SK-N-SH (cell line): ENCODE measurements around the gene ZNF578. TPM values are rescaled to one million over a fixed set of nuclear protein-coding genes. Genes with fewer than 3 reads are reported as not detected.

ENCODE experiments used
- CTCF ChIA-PET: fragments of 300-600, 350-600 bp; formaldehyde crosslinking; extraction: SDS; loops from one replicate; lab custom pipeline; 2021; lab: Yijun Ruan, JAX
- POLR2A ChIA-PET: fragments of 350-600 bp; sonication (Branson Sonifier 250); formaldehyde crosslinking; extraction: SDS; loops from one replicate; lab custom pipeline; 2020; ENCODE audit warnings: antibody characterized with exemption, inconsistent platforms; lab: Yijun Ruan, JAX
- DNase-seq: peaks from one replicate; pipeline ENCODE4 v3.0.0; 2012
- H2AFZ ChIP-seq: fragments of 200-600 bp; sonication (generic); 2 replicates; pipeline ENCODE4 v1.8.1; 2016; ENCODE audit warnings: antibody characterized with exemption, mild to moderate bottlenecking, low read depth
- H3F3A ChIP-seq: fragments of 200-600 bp; sonication (generic); replicated peaks from 2 replicates; pipeline ENCODE3; 2016; ENCODE audit warnings: antibody characterized with exemption, mild to moderate bottlenecking; ENCODE audit not compliant: insufficient read depth
- H3K27ac ChIP-seq, 2 experiments: fragments of 200-500 bp in 1 of 2; fragments of 200-600 bp in 1 of 2; sonication (Bioruptor generic) in 1 of 2; sonication (generic), shearing (Covaris generic) in 1 of 2; 2 replicates each; pipeline versions ENCODE4 v1.5.1 to v1.6.1; 2014 to 2016; ENCODE audit warnings: low read depth in 2 of 2, inconsistent platforms in 1 of 2, low read length in 1 of 2, mild to moderate bottlenecking in 1 of 2, mixed read lengths in 1 of 2
- H3K27me3 ChIP-seq: fragments of 200-600 bp; sonication (generic), shearing (Covaris generic); 2 replicates; pipeline ENCODE4 v1.6.1; 2016; ENCODE audit warnings: mixed run types; ENCODE audit not compliant: insufficient read depth
- H3K36me3 ChIP-seq, 2 experiments: fragments of 200-500 bp in 1 of 2; fragments of 200-600 bp in 1 of 2; sonication (Bioruptor generic) in 1 of 2; sonication (generic) in 1 of 2; replicated peaks in 1 of 2; 2 replicates each; pipeline versions ENCODE3 to v1.5.1; 2014 to 2016; ENCODE audit warnings: low read length in 1 of 2, mild to moderate bottlenecking in 1 of 2; ENCODE audit not compliant: insufficient read depth in 2 of 2, control insufficient read depth in 1 of 2
- H3K4me1 ChIP-seq, 2 experiments: fragments of 200-500 bp in 1 of 2; fragments of 200-600 bp in 1 of 2; sonication (Bioruptor generic) in 1 of 2; sonication (generic), shearing (Covaris generic) in 1 of 2; 2 replicates each; pipeline versions ENCODE4 v1.5.1 to v1.6.1; 2014 to 2016; ENCODE audit warnings: low read depth in 1 of 2, low read length in 1 of 2, mixed run types in 1 of 2; ENCODE audit not compliant: insufficient read depth in 2 of 2, control insufficient read depth in 1 of 2
- H3K4me2 ChIP-seq: fragments of 200-600 bp; sonication (generic), shearing (Covaris generic); 2 replicates; pipeline ENCODE4 v1.6.1; 2017; ENCODE audit warnings: mixed run types
- H3K4me3 ChIP-seq, 2 experiments: fragments of 200-500 bp in 1 of 2; fragments of 200-600 bp in 1 of 2; sonication (Bioruptor generic) in 1 of 2; sonication (generic), shearing (Covaris generic) in 1 of 2; 2 replicates each; pipeline versions ENCODE4 v1.5.1 to v1.8.1; 2014 to 2016; ENCODE audit warnings: low read depth in 2 of 2, inconsistent platforms in 1 of 2, low read length in 1 of 2, mild to moderate bottlenecking in 1 of 2, mixed read lengths in 1 of 2, moderate library complexity in 1 of 2
- H3K79me2 ChIP-seq: fragments of 200-600 bp; sonication (generic); 2 replicates; pipeline ENCODE4 v1.8.1; 2017; ENCODE audit warnings: mild to moderate bottlenecking; ENCODE audit not compliant: insufficient read depth
- H3K9ac ChIP-seq: fragments of 200-600 bp; sonication (generic); 2 replicates; pipeline ENCODE4 v1.6.1; 2017; ENCODE audit warnings: mixed run types
- H3K9me2 ChIP-seq: fragments of 200-600 bp; sonication (generic); 2 replicates; pipeline ENCODE4 v1.6.1; 2017; ENCODE audit warnings: mixed run types
- H3K9me3 ChIP-seq: fragments of 200-600 bp; sonication (generic); 2 replicates; pipeline ENCODE4 v1.6.1; 2017; ENCODE audit warnings: mixed run types, mild to moderate bottlenecking, moderate library complexity
- H4K20me1 ChIP-seq: fragments of 200-600 bp; sonication (generic); 2 replicates; pipeline ENCODE4 v1.6.1; 2017; ENCODE audit warnings: mild to moderate bottlenecking, mixed run types; ENCODE audit not compliant: insufficient read depth
- CHD2 ChIP-seq: fragments of 150-350 bp; IDR thresholded peaks from 2 replicates; pipeline ENCODE4 v1.6.1; 2018; ENCODE audit warnings: low read length; ENCODE audit not compliant: partially characterized antibody
- ELF1 ChIP-seq: IDR thresholded peaks from 2 replicates; pipeline ENCODE4 v1.4.0; 2012
- EZH2phosphoT487 ChIP-seq: fragments of 200-600 bp; sonication (generic); IDR thresholded peaks from 2 replicates; pipeline ENCODE4 v1.6.1; 2017; ENCODE audit warnings: low read depth, mixed run types, mild to moderate bottlenecking, antibody characterized with exemption, moderate library complexity, borderline replicate concordance
- FOXJ3 ChIP-seq: sonication (generic); formaldehyde crosslinking; IDR thresholded peaks from 2 replicates; pipeline ENCODE4 v1.5.1; 2020; ENCODE audit warnings: mild to moderate bottlenecking, missing genetic modification reagents
- FOXM1 ChIP-seq: IDR thresholded peaks from 2 replicates; pipeline ENCODE4 v1.4.0; 2012; ENCODE audit warnings: low read depth, mild to moderate bottlenecking
- MXI1 ChIP-seq: IDR thresholded peaks from 2 replicates; pipeline ENCODE4 v1.6.1; 2012; ENCODE audit warnings: mild to moderate bottlenecking, low read depth, low read length, improper control_type of control experiment
- NFIC ChIP-seq: IDR thresholded peaks from 2 replicates; pipeline ENCODE4 v1.4.0; 2012; ENCODE audit warnings: borderline replicate concordance
- POLR2AphosphoS5 ChIP-seq: IDR thresholded peaks from 2 replicates; pipeline ENCODE4 v1.6.1; 2012; ENCODE audit warnings: low read depth, low read length
- RFX5 ChIP-seq: IDR thresholded peaks from 2 replicates; pipeline ENCODE4 v1.6.1; 2012; ENCODE audit warnings: mild to moderate bottlenecking, improper control_type of control experiment, low read length
- RXRA ChIP-seq: IDR thresholded peaks from 2 replicates; pipeline ENCODE4 v1.4.0; 2012; ENCODE audit warnings: low read depth, mild to moderate bottlenecking, borderline replicate concordance
- SIN3A ChIP-seq: IDR thresholded peaks from 2 replicates; pipeline ENCODE4 v1.6.1; 2012; ENCODE audit warnings: low read depth, mild to moderate bottlenecking, low read length, moderate library complexity, borderline replicate concordance
- TAF1 ChIP-seq: IDR thresholded peaks from 2 replicates; pipeline ENCODE4 v1.6.1; 2012; ENCODE audit warnings: low read depth, mild to moderate bottlenecking, low read length, moderate library complexity, borderline replicate concordance
- TCF12 ChIP-seq: IDR thresholded peaks from 2 replicates; pipeline ENCODE4 v1.4.0; 2012
- TEAD4 ChIP-seq: IDR thresholded peaks from 2 replicates; pipeline ENCODE4 v1.4.0; 2012; ENCODE audit warnings: mild to moderate bottlenecking, borderline replicate concordance; ENCODE audit not compliant: insufficient read depth
- WGBS: methylation state at CpG from one replicate; pipeline ENCODE4 v1.1.6; 2017; ENCODE audit warnings: low lambda C conversion rate; 5-methylcytosine and 5-hydroxymethylcytosine counted together
- polyA plus RNA-seq, 3 experiments: library from polyadenylated mRNA; depleted of rRNA; stranded (reverse); fragments of >200 nt; gene quantifications; 2 replicates each; pipeline ENCODE4 v1.2.3, GENCODE V29; 2012
- TF ChIP-seq, protein P1 (sequence below): fragments of 150-350 bp; IDR thresholded peaks from 2 replicates; pipeline ENCODE4 v1.6.1; 2016; ENCODE audit warnings: mild to moderate bottlenecking, low read depth, low read length
- TF ChIP-seq, protein P2 (sequence below): IDR thresholded peaks from 2 replicates; pipeline ENCODE4 v1.4.0; 2012; ENCODE audit warnings: low read depth, borderline replicate concordance
- TF ChIP-seq, protein P3 (sequence below): IDR thresholded peaks from 2 replicates; pipeline ENCODE4 v1.6.1; 2012; ENCODE audit warnings: mild to moderate bottlenecking, low read depth, low read length, moderate library complexity
- TF ChIP-seq, protein P4 (sequence below): IDR thresholded peaks from 2 replicates; pipeline ENCODE4 v1.4.0; 2012; ENCODE audit warnings: low read depth
- TF ChIP-seq, protein P5 (sequence below): fragments of 200-600 bp; sonication (generic); IDR thresholded peaks from 2 replicates; pipeline ENCODE4 v1.6.1; 2017; ENCODE audit warnings: antibody characterized with exemption, mild to moderate bottlenecking, moderate library complexity

The ZNF578 gene
- polyA plus RNA-seq, 1 of the 3 experiments (the other 2 are of a cell fraction) = 2.5 TPM

DNA sequence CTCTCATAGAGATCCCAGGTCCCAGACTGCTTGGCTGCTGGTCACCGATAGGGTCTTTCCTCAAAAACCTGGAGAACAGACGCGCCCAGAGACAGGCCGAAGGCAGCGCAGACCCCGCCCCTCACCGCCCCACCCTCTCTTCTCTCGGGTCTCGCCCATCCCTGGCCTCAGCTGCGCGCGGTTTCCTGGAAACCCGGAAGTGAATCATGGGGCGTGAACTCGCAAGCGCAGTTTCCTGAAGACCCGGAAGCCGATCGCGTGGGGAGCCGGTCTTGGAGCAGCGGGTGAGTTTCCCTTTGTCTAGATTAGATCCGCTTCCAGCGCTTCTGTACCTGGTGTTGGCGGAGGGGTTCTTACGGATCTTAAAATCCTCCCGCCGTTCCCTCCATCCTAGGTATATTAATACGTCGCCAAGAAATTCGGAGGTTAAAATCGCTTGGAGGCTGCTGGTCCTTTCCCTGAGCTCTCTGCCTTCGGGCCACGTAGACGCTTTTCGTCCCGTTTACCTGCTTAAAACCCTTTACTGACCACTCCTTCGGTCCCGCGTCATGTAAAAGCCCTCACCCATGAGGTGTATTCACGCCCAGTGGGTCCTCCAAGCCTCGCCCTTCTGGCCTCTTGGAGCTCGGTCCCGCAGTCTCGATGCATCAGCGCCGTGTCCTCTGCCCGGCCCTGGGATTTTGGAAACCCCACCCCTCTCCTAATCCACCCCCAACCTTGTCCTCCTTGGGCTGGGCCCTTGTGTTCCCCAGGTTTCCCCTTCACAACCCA lies at the start of gene ZNF578 (continued):
- TF ChIP-seq FOXJ3 (no peak), POLR2AphosphoS5 (peak; percentile 68), EZH2phosphoT487 (no peak), SIN3A (0 out of 2 replicates have a peak, but pooled peaks have one; percentile 69), TAF1 (no peak), ELF1 (peak; percentile 85)
- TF ChIP-seq, protein P1, sequence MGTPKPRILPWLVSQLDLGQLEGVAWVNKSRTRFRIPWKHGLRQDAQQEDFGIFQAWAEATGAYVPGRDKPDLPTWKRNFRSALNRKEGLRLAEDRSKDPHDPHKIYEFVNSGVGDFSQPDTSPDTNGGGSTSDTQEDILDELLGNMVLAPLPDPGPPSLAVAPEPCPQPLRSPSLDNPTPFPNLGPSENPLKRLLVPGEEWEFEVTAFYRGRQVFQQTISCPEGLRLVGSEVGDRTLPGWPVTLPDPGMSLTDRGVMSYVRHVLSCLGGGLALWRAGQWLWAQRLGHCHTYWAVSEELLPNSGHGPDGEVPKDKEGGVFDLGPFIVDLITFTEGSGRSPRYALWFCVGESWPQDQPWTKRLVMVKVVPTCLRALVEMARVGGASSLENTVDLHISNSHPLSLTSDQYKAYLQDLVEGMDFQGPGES = no peak
- TF ChIP-seq, protein P2, sequence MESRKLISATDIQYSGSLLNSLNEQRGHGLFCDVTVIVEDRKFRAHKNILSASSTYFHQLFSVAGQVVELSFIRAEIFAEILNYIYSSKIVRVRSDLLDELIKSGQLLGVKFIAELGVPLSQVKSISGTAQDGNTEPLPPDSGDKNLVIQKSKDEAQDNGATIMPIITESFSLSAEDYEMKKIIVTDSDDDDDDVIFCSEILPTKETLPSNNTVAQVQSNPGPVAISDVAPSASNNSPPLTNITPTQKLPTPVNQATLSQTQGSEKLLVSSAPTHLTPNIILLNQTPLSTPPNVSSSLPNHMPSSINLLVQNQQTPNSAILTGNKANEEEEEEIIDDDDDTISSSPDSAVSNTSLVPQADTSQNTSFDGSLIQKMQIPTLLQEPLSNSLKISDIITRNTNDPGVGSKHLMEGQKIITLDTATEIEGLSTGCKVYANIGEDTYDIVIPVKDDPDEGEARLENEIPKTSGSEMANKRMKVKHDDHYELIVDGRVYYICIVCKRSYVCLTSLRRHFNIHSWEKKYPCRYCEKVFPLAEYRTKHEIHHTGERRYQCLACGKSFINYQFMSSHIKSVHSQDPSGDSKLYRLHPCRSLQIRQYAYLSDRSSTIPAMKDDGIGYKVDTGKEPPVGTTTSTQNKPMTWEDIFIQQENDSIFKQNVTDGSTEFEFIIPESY = peak; percentile 69; the same call in 1 of the 2 replicates

DNA sequence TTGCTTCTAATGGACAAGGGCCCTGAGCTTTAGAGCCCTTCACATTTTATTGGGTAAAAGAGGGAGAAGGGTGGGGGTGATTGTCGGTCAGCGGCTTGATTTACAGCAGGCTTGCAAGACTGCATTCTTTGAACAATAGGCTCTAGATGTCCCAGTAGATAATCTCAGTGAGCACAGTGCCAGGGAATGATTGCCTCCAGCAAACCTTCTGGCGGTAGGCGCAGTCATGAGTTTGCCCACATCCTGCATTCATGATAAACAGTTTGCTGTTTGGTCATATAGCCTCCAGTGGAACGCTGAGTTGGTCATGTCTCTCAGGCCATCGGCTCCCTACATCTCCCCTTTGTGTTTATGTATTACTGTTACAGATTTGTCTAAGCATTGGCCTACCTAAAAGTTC lies 43.1 kb upstream of the ZNF578 start:
- CTCF ChIA-PET = no interaction called here
- Histone ChIP-seq H3K27ac (no peak overlapping the region), H3K27me3 (no peaks in the 10 kb centered on the region), H3K4me3 (no peak overlapping the region), H3K9me3 (peaks cover 16% of the 10 kb centered on the region; the same call in 1 of the 2 replicates), H3K4me2 (no peak overlapping the region), H3K36me3 (peaks cover 41 to 62% of the 10 kb centered on the region in 2 experiments), H3K4me1 (no peaks in the 10 kb centered on the region), H2AFZ (no peak overlapping the region), H3K9me2 (no peaks in the 10 kb centered on the region), H3K79me2 (no peaks in the 10 kb centered on the region), H3K9ac (no peak overlapping the region), H4K20me1 (no peaks in the 10 kb centered on the region), H3F3A (no peaks in the 10 kb centered on the region)
- WGBS = 89% methylated on average over 6 of the region's 6 CpGs
- POLR2A ChIA-PET = no interaction called here
- DNase-seq = no peak
- TF ChIP-seq SIN3A (no peak), TCF12 (no peak), CHD2 (no peak), MXI1 (no peak), RFX5 (no peak), RXRA (no peak), NFIC (no peak), POLR2AphosphoS5 (no peak), TEAD4 (no peak), FOXM1 (no peak)
- TF ChIP-seq, protein P3, sequence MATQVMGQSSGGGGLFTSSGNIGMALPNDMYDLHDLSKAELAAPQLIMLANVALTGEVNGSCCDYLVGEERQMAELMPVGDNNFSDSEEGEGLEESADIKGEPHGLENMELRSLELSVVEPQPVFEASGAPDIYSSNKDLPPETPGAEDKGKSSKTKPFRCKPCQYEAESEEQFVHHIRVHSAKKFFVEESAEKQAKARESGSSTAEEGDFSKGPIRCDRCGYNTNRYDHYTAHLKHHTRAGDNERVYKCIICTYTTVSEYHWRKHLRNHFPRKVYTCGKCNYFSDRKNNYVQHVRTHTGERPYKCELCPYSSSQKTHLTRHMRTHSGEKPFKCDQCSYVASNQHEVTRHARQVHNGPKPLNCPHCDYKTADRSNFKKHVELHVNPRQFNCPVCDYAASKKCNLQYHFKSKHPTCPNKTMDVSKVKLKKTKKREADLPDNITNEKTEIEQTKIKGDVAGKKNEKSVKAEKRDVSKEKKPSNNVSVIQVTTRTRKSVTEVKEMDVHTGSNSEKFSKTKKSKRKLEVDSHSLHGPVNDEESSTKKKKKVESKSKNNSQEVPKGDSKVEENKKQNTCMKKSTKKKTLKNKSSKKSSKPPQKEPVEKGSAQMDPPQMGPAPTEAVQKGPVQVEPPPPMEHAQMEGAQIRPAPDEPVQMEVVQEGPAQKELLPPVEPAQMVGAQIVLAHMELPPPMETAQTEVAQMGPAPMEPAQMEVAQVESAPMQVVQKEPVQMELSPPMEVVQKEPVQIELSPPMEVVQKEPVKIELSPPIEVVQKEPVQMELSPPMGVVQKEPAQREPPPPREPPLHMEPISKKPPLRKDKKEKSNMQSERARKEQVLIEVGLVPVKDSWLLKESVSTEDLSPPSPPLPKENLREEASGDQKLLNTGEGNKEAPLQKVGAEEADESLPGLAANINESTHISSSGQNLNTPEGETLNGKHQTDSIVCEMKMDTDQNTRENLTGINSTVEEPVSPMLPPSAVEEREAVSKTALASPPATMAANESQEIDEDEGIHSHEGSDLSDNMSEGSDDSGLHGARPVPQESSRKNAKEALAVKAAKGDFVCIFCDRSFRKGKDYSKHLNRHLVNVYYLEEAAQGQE = no peak
- TF ChIP-seq, protein P2 = no peak
- TF ChIP-seq, protein P4, sequence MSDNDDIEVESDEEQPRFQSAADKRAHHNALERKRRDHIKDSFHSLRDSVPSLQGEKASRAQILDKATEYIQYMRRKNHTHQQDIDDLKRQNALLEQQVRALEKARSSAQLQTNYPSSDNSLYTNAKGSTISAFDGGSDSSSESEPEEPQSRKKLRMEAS = no peak
- TF ChIP-seq, protein P5, sequence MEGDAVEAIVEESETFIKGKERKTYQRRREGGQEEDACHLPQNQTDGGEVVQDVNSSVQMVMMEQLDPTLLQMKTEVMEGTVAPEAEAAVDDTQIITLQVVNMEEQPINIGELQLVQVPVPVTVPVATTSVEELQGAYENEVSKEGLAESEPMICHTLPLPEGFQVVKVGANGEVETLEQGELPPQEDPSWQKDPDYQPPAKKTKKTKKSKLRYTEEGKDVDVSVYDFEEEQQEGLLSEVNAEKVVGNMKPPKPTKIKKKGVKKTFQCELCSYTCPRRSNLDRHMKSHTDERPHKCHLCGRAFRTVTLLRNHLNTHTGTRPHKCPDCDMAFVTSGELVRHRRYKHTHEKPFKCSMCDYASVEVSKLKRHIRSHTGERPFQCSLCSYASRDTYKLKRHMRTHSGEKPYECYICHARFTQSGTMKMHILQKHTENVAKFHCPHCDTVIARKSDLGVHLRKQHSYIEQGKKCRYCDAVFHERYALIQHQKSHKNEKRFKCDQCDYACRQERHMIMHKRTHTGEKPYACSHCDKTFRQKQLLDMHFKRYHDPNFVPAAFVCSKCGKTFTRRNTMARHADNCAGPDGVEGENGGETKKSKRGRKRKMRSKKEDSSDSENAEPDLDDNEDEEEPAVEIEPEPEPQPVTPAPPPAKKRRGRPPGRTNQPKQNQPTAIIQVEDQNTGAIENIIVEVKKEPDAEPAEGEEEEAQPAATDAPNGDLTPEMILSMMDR = no peak
